DND-41 (cell line): ENCODE measurements around the gene TNPO3.

Experiments used
- CTCF ChIP-seq: IDR thresholded peaks from 2 replicates; pipeline ENCODE4 v1.5.1; 2012; ENCODE audit warnings: borderline replicate concordance, low read length, moderate library complexity, mild to moderate bottlenecking; ENCODE audit not compliant: poor library complexity, severe bottlenecking; ENCODE audit errors: extremely low read depth
- EZH2 ChIP-seq: IDR thresholded peaks from 3 replicates; pipeline ENCODE4 v1.6.1; 2012; ENCODE audit warnings: borderline replicate concordance, low read depth, mild to moderate bottlenecking, moderate library complexity, low read length, inconsistent platforms; ENCODE audit not compliant: severe bottlenecking

- TF ChIP-seq CTCF = no peak
- TF ChIP-seq EZH2 = no peak
Observed at GRCh38 chr7:128922496-128923410, 132.2 kb downstream of the TNPO3 start.
